Measurements from ENCODE around the gene REM1. TPM values are rescaled to one million over a fixed set of nuclear protein-coding genes. Genes with fewer than 3 reads are reported as not detected.

Gene REM1
- total and polyA plus RNA-seq, 2 of the 4 experiments (the other 2 are of a cell fraction), result not detected

DNA sequence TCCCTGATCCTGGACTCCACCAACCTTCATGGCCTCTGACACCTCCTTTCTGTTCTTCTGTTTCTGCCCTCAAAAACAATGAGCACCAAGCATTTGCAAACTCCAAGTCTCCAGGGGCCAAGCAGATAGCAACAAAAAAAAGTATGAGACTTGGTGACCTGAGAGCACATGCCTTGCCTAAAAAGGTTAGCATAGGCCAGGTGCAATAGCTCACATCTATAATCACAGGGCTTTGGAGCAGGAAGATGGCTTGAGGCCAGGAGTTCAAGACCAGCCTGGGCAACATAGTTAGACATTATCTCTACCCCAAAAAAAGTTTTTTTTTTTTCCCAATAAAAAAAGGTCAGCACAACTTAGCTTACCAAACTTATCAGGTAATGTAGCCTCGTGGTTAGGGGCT is 25.4 kb downstream of the REM1 start:
- no peaks in the 10 kb centered on the region for H3K36me3 ChIP-seq (ENCODE audit: control insufficient read depth, insufficient read depth, low read length)
- H2AK9ac ChIP-seq (replicated peaks; ENCODE audit: low read depth, low read length, poor library complexity), result no peak overlapping the region
- no peak overlapping the region for H4K5ac ChIP-seq (ENCODE audit: low read depth, low read length)
- no peak overlapping the region for H3K14ac ChIP-seq (replicated peaks; ENCODE audit: low read depth, low read length)
- H4K20me1 ChIP-seq (ENCODE audit: insufficient read depth, low read length), result no peaks in the 10 kb centered on the region
- no peak overlapping the region for H4K8ac ChIP-seq (ENCODE audit: low read depth in 2 of 2, low read length in 2 of 2)
- H3K18ac ChIP-seq (ENCODE audit: low read depth, low read length), result no peak overlapping the region
- no peak overlapping the region for H3K4me3 ChIP-seq (ENCODE audit: insufficient read depth, low read depth, low read length)
- H3K4me2 ChIP-seq (ENCODE audit: low read depth, low read length), result no peak overlapping the region
- H2AK5ac ChIP-seq (ENCODE audit: low read depth, low read length), result no peak overlapping the region
- ChIA-PET POLR2A (ENCODE audit: unreplicated experiment) (no interaction called here), CTCF (interaction anchor here (2.0 kb wide), 1 partner anchor 40 kb away, joined by 10 read pairs; no protein-coding TSS in a partner anchor)
- no peak for ATAC-seq (ENCODE audit: low read depth)
- H3K9me1 ChIP-seq (ENCODE audit: insufficient read depth, low read length), result no peaks in the 10 kb centered on the region
- no peaks in the 10 kb centered on the region for H3K9me3 ChIP-seq (ENCODE audit: control insufficient read depth, insufficient read depth, low read length)
- BruUV-seq (replicated peaks), result no TSS peak
- DNase-seq, result no peak
- no CpG with 5 or more reads among the region's 1 CpG for WGBS, 2 experiments (ENCODE audit: extremely low coverage in 2 of 2, insufficient read length in 1 of 2)
- TF ChIP-seq NFE2L2 (IDR thresholded peaks at IDR 0.05; ENCODE audit: low read depth, low read length) (no peak), RFX5 (IDR thresholded peaks at IDR 0.05; ENCODE audit: low read depth, low read length) (no peak), CHD1 (IDR thresholded peaks at IDR 0.05; ENCODE audit: low read depth, low read length) (no peak), CEBPB (IDR thresholded peaks at IDR 0.05; ENCODE audit: low read depth, low read length) (no peak), RAD21 (IDR thresholded peaks at IDR 0.05; ENCODE audit: low read length) (no peak)
- H4K91ac ChIP-seq (ENCODE audit: insufficient read depth, low read depth, low read length), result no peak overlapping the region
- dilution Hi-C loops (cut with HindIII; ENCODE audit: low sequenced_read_pairs, unreplicated experiment), result no loop called here
- H2BK20ac ChIP-seq (ENCODE audit: low read depth, low read length), result no peak overlapping the region
- H3K9ac ChIP-seq (ENCODE audit: low read depth, low read length), result no peak overlapping the region
- no peak overlapping the region for H2BK5ac ChIP-seq (ENCODE audit: low read depth, low read length, poor library complexity, severe bottlenecking)
- H3K56ac ChIP-seq (ENCODE audit: extremely low read depth, insufficient read depth, low read length), result no peak overlapping the region
- no peak overlapping the region for H2BK15ac ChIP-seq (ENCODE audit: low read depth, low read length)
- H3K79me1 ChIP-seq (ENCODE audit: low read depth in 1 of 2, low read length in 2 of 2), result no peaks in the 10 kb centered on the region
- in situ Hi-C loops (cut with MboI; ENCODE audit: low sequenced_read_pairs), result loop anchor here (5.0 kb wide), 1 partner anchor 38 kb away; no protein-coding TSS in a partner anchor
- no peak overlapping the region for H2BK120ac ChIP-seq (ENCODE audit: low read depth, low read length)
- intact Hi-C loops (cut with micrococcal nuclease), result no loop called here
- H3K4me1 ChIP-seq (ENCODE audit: control insufficient read depth, insufficient read depth, low read length), result 0 out of 2 replicates have a peak, but pooled peaks cover 2% of the 10 kb centered on the region
- no peak overlapping the region for H3K27ac ChIP-seq (ENCODE audit: insufficient read depth, low read length)
- peaks cover 9% of the 10 kb centered on the region for H3K27me3 ChIP-seq (ENCODE audit: control insufficient read depth, insufficient read depth, low read length)
- no peak overlapping the region for H3K23ac ChIP-seq (ENCODE audit: low read depth, low read length)
- no peak overlapping the region for H3K4ac ChIP-seq (ENCODE audit: low read depth, low read length)
- H2AFZ ChIP-seq (replicated peaks; ENCODE audit: low read length, poor library complexity), result no peak overlapping the region

Measured in IMR-90 (cell line).